HCT116 (cell line): Measurements from ENCODE around the gene CPNE9. TPM values are rescaled to one million over a fixed set of nuclear protein-coding genes. Genes with fewer than 3 reads are reported as not detected.

ENCODE experiments used
- ATAC-seq: fragments of 200-7000 bp; cut with Tn5 transposase; 2 replicates; pipeline ENCODE4 v1.9.1; 2020; ENCODE audit warnings: mild to moderate bottlenecking, moderate library complexity
- BruUV-seq: library from RNA; stranded (reverse); fragments of 400-500 nt; replicated peaks from 2 replicates; lab custom pipeline; 2021; lab: Mats Ljungman, UMichigan
- CTCF ChIA-PET: fragments of 300-600 bp; sonication (Branson Sonifier 250); formaldehyde crosslinking; loops from one replicate; lab custom pipeline; 2021; ENCODE audit warnings: antibody characterized with exemption; lab: Charles Lee
- POLR2A ChIA-PET: fragments of 300-600, 350-600 bp; sonication (Branson Sonifier 250); formaldehyde crosslinking; loops from one replicate; lab custom pipeline; 2021; ENCODE audit warnings: antibody characterized with exemption; lab: Charles Lee
- RAD21 ChIA-PET, 2 experiments: fragments of 300-600 bp; sonication (Branson Sonifier 250); formaldehyde crosslinking; loops; one replicate each; lab custom pipeline; 2023; ENCODE audit warnings: low total read pairs in 2 of 2; ENCODE audit not compliant: uncharacterized antibody in 2 of 2, unreplicated experiment in 2 of 2, low non-redundant PET in 1 of 2; lab: Charles Lee
- DNase-seq: peaks from one replicate; pipeline ENCODE4 v3.0.0-alpha.2; 2010; ENCODE audit warnings: low read depth, low spot score
- H2AFZ ChIP-seq: fragments of 200-600 bp; shearing (Covaris generic), sonication (generic); 2 replicates; pipeline ENCODE4 v1.6.1; 2017; ENCODE audit warnings: low read depth, mixed run types, mixed read lengths, antibody characterized with exemption, low read length; ENCODE audit not compliant: poor library complexity, severe bottlenecking
- H3K27ac ChIP-seq: 2 replicates; pipeline ENCODE4 v1.5.1; 2012; ENCODE audit warnings: low read depth, low read length
- H3K27me3 ChIP-seq: fragments of 200-600 bp; sonication (generic); 2 replicates; pipeline ENCODE4 v1.6.1; 2016; ENCODE audit warnings: mixed run types, low read length, mixed read lengths; ENCODE audit not compliant: insufficient read depth
- H3K36me3 ChIP-seq, 2 experiments: fragments of 200-500 bp in 1 of 2; fragments of 200-600 bp in 1 of 2; sonication (Bioruptor generic) in 1 of 2; sonication (generic) in 1 of 2; 2 replicates each; pipeline versions ENCODE4 v1.5.1 to v1.6.1; 2014 to 2016; ENCODE audit warnings: low read length in 2 of 2, inconsistent platforms in 1 of 2, mixed read lengths in 1 of 2, mixed run types in 1 of 2; ENCODE audit not compliant: insufficient read depth in 2 of 2, control insufficient read depth in 1 of 2
- H3K4me1 ChIP-seq, 2 experiments: fragments of 200-600 bp in 1 of 2; sonication (generic) in 1 of 2; 2 replicates each; pipeline versions ENCODE4 v1.5.1 to v1.6.1; 2012 to 2017; ENCODE audit warnings: low read length in 2 of 2, inconsistent platforms in 1 of 2, mild to moderate bottlenecking in 1 of 2, mixed read lengths in 1 of 2, mixed run types in 1 of 2, moderate library complexity in 1 of 2; ENCODE audit not compliant: insufficient read depth in 2 of 2, control insufficient read depth in 1 of 2
- H3K4me2 ChIP-seq: fragments of 200-600 bp; sonication (generic); 2 replicates; pipeline ENCODE4 v1.6.1; 2017; ENCODE audit warnings: mixed run types, low read length, mixed read lengths
- H3K4me3 ChIP-seq, 2 experiments: fragments of 200-600 bp in 1 of 2; sonication (generic) in 1 of 2; replicated peaks in 1 of 2; 2 replicates each; pipeline ENCODE4 v1.5.1; 2011 to 2016; ENCODE audit warnings: low read length in 2 of 2, control low read depth in 1 of 2, low read depth in 1 of 2, mild to moderate bottlenecking in 1 of 2, mixed read lengths in 1 of 2, mixed run types in 1 of 2
- H3K79me2 ChIP-seq: fragments of 200-600 bp; sonication (generic); 2 replicates; pipeline ENCODE4 v1.6.1; 2017; ENCODE audit warnings: mild to moderate bottlenecking, mixed run types, low read length, moderate library complexity, mixed read lengths; ENCODE audit not compliant: insufficient read depth
- H3K9ac ChIP-seq: fragments of 200-600 bp; sonication (generic); 2 replicates; pipeline ENCODE4 v1.6.1; 2016; ENCODE audit warnings: low read length, mixed read lengths
- H3K9me2 ChIP-seq: fragments of 200-600 bp; sonication (generic), shearing (Covaris generic); 2 replicates; pipeline ENCODE4 v1.6.1; 2017; ENCODE audit warnings: mixed run types, mild to moderate bottlenecking, moderate library complexity; ENCODE audit not compliant: insufficient read depth
- H3K9me3 ChIP-seq, 2 experiments: fragments of 200-500 bp in 1 of 2; fragments of 200-600 bp in 1 of 2; sonication (Bioruptor generic) in 1 of 2; sonication (generic) in 1 of 2; 2 replicates each; pipeline ENCODE4 v1.6.1; 2014 to 2017; ENCODE audit warnings: low read length in 2 of 2, mixed read lengths in 2 of 2, inconsistent platforms in 1 of 2, low read depth in 1 of 2, mild to moderate bottlenecking in 1 of 2, mixed run types in 1 of 2, moderate library complexity in 1 of 2; ENCODE audit not compliant: control insufficient read depth in 1 of 2, insufficient read depth in 1 of 2
- H4K20me1 ChIP-seq: fragments of 200-600 bp; sonication (generic), shearing (Covaris generic); 2 replicates; pipeline ENCODE4 v1.6.1; 2017; ENCODE audit warnings: mixed run types, mild to moderate bottlenecking, moderate library complexity; ENCODE audit not compliant: insufficient read depth
- CEBPB ChIP-seq: IDR thresholded peaks from 2 replicates; pipeline ENCODE4 v1.6.1; 2012; ENCODE audit warnings: low read depth
- EGR1 ChIP-seq: IDR thresholded peaks from 2 replicates; pipeline ENCODE4 v1.6.1; 2012; ENCODE audit warnings: low read depth
- ELF1 ChIP-seq: IDR thresholded peaks from 2 replicates; pipeline ENCODE4 v1.6.1; 2012; ENCODE audit warnings: low read depth, borderline replicate concordance
- EZH2 ChIP-seq: fragments of 200-600 bp; sonication (generic); IDR thresholded peaks from 2 replicates; pipeline ENCODE4 v1.6.1; 2017; ENCODE audit warnings: antibody characterized with exemption, mixed run types
- EZH2phosphoT487 ChIP-seq: fragments of 200-600 bp; IDR thresholded peaks from 2 replicates; pipeline ENCODE4 v1.6.1; 2018; ENCODE audit warnings: antibody characterized with exemption, borderline replicate concordance
- JUND ChIP-seq: IDR thresholded peaks from 2 replicates; pipeline ENCODE4 v1.6.1; 2012
- MAX ChIP-seq: IDR thresholded peaks from 2 replicates; pipeline ENCODE4 v1.6.1; 2012
- POLR2A ChIP-seq: IDR thresholded peaks from 2 replicates; pipeline ENCODE4 v1.7.0; 2011; ENCODE audit warnings: borderline replicate concordance; ENCODE audit not compliant: insufficient read depth, insufficient read length; ENCODE audit errors: extremely low read depth
- POLR2AphosphoS5 ChIP-seq: IDR thresholded peaks from 2 replicates; pipeline ENCODE4 v1.6.1; 2011; ENCODE audit warnings: mild to moderate bottlenecking, low read depth, low read length, moderate library complexity
- RAD21 ChIP-seq: IDR thresholded peaks from 2 replicates; pipeline ENCODE4 v1.6.1; 2012; ENCODE audit warnings: low read depth, mild to moderate bottlenecking
- SP1 ChIP-seq: IDR thresholded peaks from 2 replicates; pipeline ENCODE4 v1.6.1; 2012; ENCODE audit warnings: low read depth
- TCF7L2 ChIP-seq: IDR thresholded peaks from 2 replicates; pipeline ENCODE4 v1.7.0; 2011; ENCODE audit warnings: borderline replicate concordance, inconsistent platforms; ENCODE audit not compliant: insufficient read depth, insufficient read length; ENCODE audit errors: extremely low read depth
- ZFX ChIP-seq: fragments of 450-650 bp; IDR thresholded peaks from 2 replicates; pipeline ENCODE4 v1.6.1; 2017
- ZNF274 ChIP-seq: fragments of 200-500 bp; sonication (Bioruptor generic); IDR thresholded peaks from 2 replicates; pipeline ENCODE4 v1.6.1; 2014; ENCODE audit warnings: mild to moderate bottlenecking, low read depth, low read length, inconsistent platforms
- intact Hi-C: fragments of 100-400 bp; cut with micrococcal nuclease; formaldehyde crosslinking; loops from 2 replicates; pipeline ENCODE4 v1.10.0; 2022
- total RNA-seq: library from RNA; stranded (reverse); gene quantifications from one replicate; pipeline ENCODE4 v1.2.1, GENCODE V29; 2021; ENCODE audit not compliant: unreplicated experiment
- TF ChIP-seq, protein P1 (sequence below): IDR thresholded peaks from 2 replicates; pipeline ENCODE4 v1.6.1; 2011; ENCODE audit warnings: mild to moderate bottlenecking, low read length, moderate library complexity; ENCODE audit not compliant: insufficient replicate concordance; ENCODE audit errors: extremely low read depth
- TF ChIP-seq, protein P2 (sequence below): IDR thresholded peaks from 2 replicates; pipeline ENCODE4 v1.6.1; 2012

Gene CPNE9
- total RNA-seq, 1 experiment from 2014 or later, result 0.98 TPM

GRCh38 chr3:9701006-9701405 lies 2.6 kb upstream of the CPNE9 start:
- Histone ChIP-seq H3K9ac (no peak overlapping the region), H4K20me1 (no peaks in the 10 kb centered on the region), H3K27me3 (no peaks in the 10 kb centered on the region), H3K79me2 (no peaks in the 10 kb centered on the region), H3K27ac (no peak overlapping the region), H3K4me2 (no peak overlapping the region), H3K4me1 (peaks cover 0 to 9% of the 10 kb centered on the region in 2 experiments; a peak in 2 of 4 replicates), H3K9me2 (no peaks in the 10 kb centered on the region), H2AFZ (no peak overlapping the region), H3K36me3 (peaks cover 0 to 3% of the 10 kb centered on the region in 2 experiments; a peak in 1 of 4 replicates), H3K9me3 (no peaks in the 10 kb centered on the region), H3K4me3 (no peak overlapping the region)
- DNase-seq (no peak), ATAC-seq (no peak)
- RAD21 ChIA-PET, result no interaction called here
- TF ChIP-seq CEBPB (no peak), RAD21 (no peak), POLR2A (no peak), EZH2phosphoT487 (no peak), POLR2AphosphoS5 (no peak), EZH2 (no peak)
- TF ChIP-seq, protein P1, sequence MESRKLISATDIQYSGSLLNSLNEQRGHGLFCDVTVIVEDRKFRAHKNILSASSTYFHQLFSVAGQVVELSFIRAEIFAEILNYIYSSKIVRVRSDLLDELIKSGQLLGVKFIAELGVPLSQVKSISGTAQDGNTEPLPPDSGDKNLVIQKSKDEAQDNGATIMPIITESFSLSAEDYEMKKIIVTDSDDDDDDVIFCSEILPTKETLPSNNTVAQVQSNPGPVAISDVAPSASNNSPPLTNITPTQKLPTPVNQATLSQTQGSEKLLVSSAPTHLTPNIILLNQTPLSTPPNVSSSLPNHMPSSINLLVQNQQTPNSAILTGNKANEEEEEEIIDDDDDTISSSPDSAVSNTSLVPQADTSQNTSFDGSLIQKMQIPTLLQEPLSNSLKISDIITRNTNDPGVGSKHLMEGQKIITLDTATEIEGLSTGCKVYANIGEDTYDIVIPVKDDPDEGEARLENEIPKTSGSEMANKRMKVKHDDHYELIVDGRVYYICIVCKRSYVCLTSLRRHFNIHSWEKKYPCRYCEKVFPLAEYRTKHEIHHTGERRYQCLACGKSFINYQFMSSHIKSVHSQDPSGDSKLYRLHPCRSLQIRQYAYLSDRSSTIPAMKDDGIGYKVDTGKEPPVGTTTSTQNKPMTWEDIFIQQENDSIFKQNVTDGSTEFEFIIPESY, result no peak
- CTCF ChIA-PET, result no interaction called here
- intact Hi-C loops, result no loop called here
- no TSS peak for BruUV-seq
- POLR2A ChIA-PET, result no interaction called here

GRCh38 chr3:9701711-9702110 lies 1.9 kb upstream of the CPNE9 start:
- H3K79me2 ChIP-seq, result no peaks in the 10 kb centered on the region
- H3K27me3 ChIP-seq, result no peaks in the 10 kb centered on the region
- peaks cover 0 to 9% of the 10 kb centered on the region in 2 experiments; a peak in 2 of 4 replicates for H3K4me1 ChIP-seq
- ATAC-seq (no peak), DNase-seq (no peak)
- no peak overlapping the region for H3K4me3 ChIP-seq
- no peaks in the 10 kb centered on the region for H4K20me1 ChIP-seq
- no peak overlapping the region for H3K27ac ChIP-seq
- ChIA-PET CTCF (no interaction called here), RAD21 (no interaction called here), POLR2A (no interaction called here)
- no peak overlapping the region for H3K4me2 ChIP-seq
- H3K9me3 ChIP-seq, result no peaks in the 10 kb centered on the region
- H3K9ac ChIP-seq, result no peak overlapping the region
- intact Hi-C loops, result no loop called here
- no peaks in the 10 kb centered on the region for H3K9me2 ChIP-seq
- H3K36me3 ChIP-seq, result peaks cover 0 to 3% of the 10 kb centered on the region in 2 experiments; a peak in 1 of 4 replicates
- no TSS peak for BruUV-seq
- no peak overlapping the region for H2AFZ ChIP-seq
- no peak for TF ChIP-seq ZFX
- TF ChIP-seq MAX, result no peak
- TF ChIP-seq EGR1, result no peak
- no peak for TF ChIP-seq POLR2AphosphoS5
- no peak for TF ChIP-seq SP1
- no peak for TF ChIP-seq JUND
- TF ChIP-seq RAD21, result no peak
- TF ChIP-seq ELF1, result no peak
- TF ChIP-seq POLR2A, result no peak
- TF ChIP-seq EZH2phosphoT487, result no peak
- TF ChIP-seq ZNF274, result no peak
- TF ChIP-seq CEBPB, result no peak
- no peak for TF ChIP-seq TCF7L2
- TF ChIP-seq, protein P2, sequence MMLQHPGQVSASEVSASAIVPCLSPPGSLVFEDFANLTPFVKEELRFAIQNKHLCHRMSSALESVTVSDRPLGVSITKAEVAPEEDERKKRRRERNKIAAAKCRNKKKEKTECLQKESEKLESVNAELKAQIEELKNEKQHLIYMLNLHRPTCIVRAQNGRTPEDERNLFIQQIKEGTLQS, result no peak
